Right lobe of liver (tissue), 4 donors: Measurements from ENCODE around the gene KCNQ1.

Source experiments
- CTCF ChIP-seq, 4 donors: fragments of 200-600 bp in 3 of 4; fragments of 450-650 bp in 1 of 4; IDR thresholded peaks; one replicate each; pipeline versions ENCODE4 v1.5.1 to v1.8.0; 2016 to 2022; ENCODE audit warnings: antibody characterized with exemption in 4 of 4, mild to moderate bottlenecking in 2 of 4
- POLR2A ChIP-seq: fragments of 450-650 bp; IDR thresholded peaks from one replicate; pipeline ENCODE4 v1.6.1; 2017; ENCODE audit warnings: antibody characterized with exemption, mild to moderate bottlenecking
- donor health status: DM: no; HTN: no; CAD: no.
- donor health status: DM: no; HTN: no; CAD: no.
- donor health status: DM: no; HTN: yes; CAD: no.

GRCh38 chr11:2595204-2595603 is 150.4 kb downstream of the KCNQ1 start:
- TF ChIP-seq POLR2A, result no peak
- TF ChIP-seq CTCF (IDR thresholded peaks at IDR 0.05), result no peak
